Suprapubic skin (tissue), 4 donors: ENCODE measurements around the gene POLR2M. TPM values are rescaled to one million over a fixed set of nuclear protein-coding genes. Genes with fewer than 3 reads are reported as not detected.

Experiments used
- DNase-seq, 2 donors: peaks; one replicate each; pipeline ENCODE4 v3.0.0-alpha.2; 2019; ENCODE audit warnings: low spot score in 2 of 2
- H3K27ac ChIP-seq: fragments of 200-600 bp; sonication (generic); one replicate; pipeline ENCODE4 v1.5.1; 2019
- H3K27me3 ChIP-seq: fragments of 200-600 bp; sonication (generic); one replicate; pipeline ENCODE4 v1.5.1; 2019
- H3K36me3 ChIP-seq: fragments of 200-600 bp; sonication (generic); one replicate; pipeline ENCODE4 v1.5.1; 2019
- H3K4me1 ChIP-seq: fragments of 200-600 bp; sonication (generic); one replicate; pipeline ENCODE4 v1.5.1; 2019
- H3K4me3 ChIP-seq: fragments of 200-600 bp; sonication (generic); one replicate; pipeline ENCODE4 v1.5.1; 2019; ENCODE audit warnings: mild to moderate bottlenecking
- H3K9me3 ChIP-seq: fragments of 200-600 bp; sonication (generic); one replicate; pipeline ENCODE4 v1.5.1; 2019
- EP300 ChIP-seq: sonication (generic); formaldehyde crosslinking; IDR thresholded peaks from one replicate; pipeline ENCODE4 v1.6.1; 2017; ENCODE audit warnings: antibody characterized with exemption
- POLR2A ChIP-seq, 2 donors: fragments of 450-650 bp; IDR thresholded peaks; one replicate each; pipeline ENCODE4 v1.6.1; 2017; ENCODE audit warnings: antibody characterized with exemption in 2 of 2, mild to moderate bottlenecking in 2 of 2, moderate library complexity in 2 of 2
- POLR2AphosphoS5 ChIP-seq, 3 donors: sonication (generic); formaldehyde crosslinking; IDR thresholded peaks; one replicate each; pipeline ENCODE4 v1.6.1; 2017; ENCODE audit warnings: antibody characterized with exemption in 3 of 3
- WGBS: methylation state at CpG from one replicate; pipeline ENCODE4 v1.1.5; 2018; 5-methylcytosine and 5-hydroxymethylcytosine counted together
- total RNA-seq, 4 donors: library from RNA; depleted of rRNA; stranded (reverse); fragments of >200 nt; gene quantifications; one replicate each; pipeline ENCODE4 v1.1.0, GENCODE V29; 2016
- TF ChIP-seq, protein P1 (sequence below), 2 donors: fragments of 200-600 bp in 1 of 2; fragments of 450-650 bp in 1 of 2; sonication (generic) in 1 of 2; IDR thresholded peaks; one replicate each; pipeline ENCODE4 v1.5.1; 2016 to 2019; ENCODE audit warnings: antibody characterized with exemption in 2 of 2, mild to moderate bottlenecking in 1 of 2, moderate library complexity in 1 of 2

The POLR2M gene
- total RNA-seq, 4 donors from 2014 or later, result 61.9 to 329 (median 135) TPM

DNA sequence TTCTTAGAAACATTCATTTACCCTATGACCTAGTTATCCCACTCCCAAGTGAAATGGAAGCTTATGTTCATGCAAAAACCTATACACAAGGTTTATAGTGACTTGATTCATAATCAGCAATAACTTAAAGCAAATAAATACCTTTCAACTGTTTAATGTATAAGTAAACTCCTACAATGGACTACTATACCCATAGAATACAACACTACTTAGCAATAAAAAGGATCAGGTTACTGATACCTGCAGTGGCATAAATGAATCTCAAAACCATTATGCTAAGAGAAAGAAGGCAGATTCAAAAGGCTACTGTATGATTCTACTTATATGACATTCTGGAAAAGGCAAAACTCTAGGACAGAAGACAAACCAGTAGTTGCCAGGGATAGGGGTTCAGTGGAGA, 8.3 kb upstream of the POLR2M start:
- H3K27me3 ChIP-seq, result peaks cover 3% of the 10 kb centered on the region
- H3K9me3 ChIP-seq, result no peaks in the 10 kb centered on the region
- H3K4me3 ChIP-seq, result no peak overlapping the region
- no peak for DNase-seq
- no peak overlapping the region for H3K27ac ChIP-seq
- no peaks in the 10 kb centered on the region for H3K4me1 ChIP-seq
- no peak for TF ChIP-seq EP300
- TF ChIP-seq, protein P1, sequence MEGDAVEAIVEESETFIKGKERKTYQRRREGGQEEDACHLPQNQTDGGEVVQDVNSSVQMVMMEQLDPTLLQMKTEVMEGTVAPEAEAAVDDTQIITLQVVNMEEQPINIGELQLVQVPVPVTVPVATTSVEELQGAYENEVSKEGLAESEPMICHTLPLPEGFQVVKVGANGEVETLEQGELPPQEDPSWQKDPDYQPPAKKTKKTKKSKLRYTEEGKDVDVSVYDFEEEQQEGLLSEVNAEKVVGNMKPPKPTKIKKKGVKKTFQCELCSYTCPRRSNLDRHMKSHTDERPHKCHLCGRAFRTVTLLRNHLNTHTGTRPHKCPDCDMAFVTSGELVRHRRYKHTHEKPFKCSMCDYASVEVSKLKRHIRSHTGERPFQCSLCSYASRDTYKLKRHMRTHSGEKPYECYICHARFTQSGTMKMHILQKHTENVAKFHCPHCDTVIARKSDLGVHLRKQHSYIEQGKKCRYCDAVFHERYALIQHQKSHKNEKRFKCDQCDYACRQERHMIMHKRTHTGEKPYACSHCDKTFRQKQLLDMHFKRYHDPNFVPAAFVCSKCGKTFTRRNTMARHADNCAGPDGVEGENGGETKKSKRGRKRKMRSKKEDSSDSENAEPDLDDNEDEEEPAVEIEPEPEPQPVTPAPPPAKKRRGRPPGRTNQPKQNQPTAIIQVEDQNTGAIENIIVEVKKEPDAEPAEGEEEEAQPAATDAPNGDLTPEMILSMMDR (IDR thresholded peaks at IDR 0.05), result no peak
- TF ChIP-seq POLR2AphosphoS5 (IDR thresholded peaks at IDR 0.05), result no peak
- no peak for TF ChIP-seq POLR2A (IDR thresholded peaks at IDR 0.05)
- no peaks in the 10 kb centered on the region for H3K36me3 ChIP-seq

DNA sequence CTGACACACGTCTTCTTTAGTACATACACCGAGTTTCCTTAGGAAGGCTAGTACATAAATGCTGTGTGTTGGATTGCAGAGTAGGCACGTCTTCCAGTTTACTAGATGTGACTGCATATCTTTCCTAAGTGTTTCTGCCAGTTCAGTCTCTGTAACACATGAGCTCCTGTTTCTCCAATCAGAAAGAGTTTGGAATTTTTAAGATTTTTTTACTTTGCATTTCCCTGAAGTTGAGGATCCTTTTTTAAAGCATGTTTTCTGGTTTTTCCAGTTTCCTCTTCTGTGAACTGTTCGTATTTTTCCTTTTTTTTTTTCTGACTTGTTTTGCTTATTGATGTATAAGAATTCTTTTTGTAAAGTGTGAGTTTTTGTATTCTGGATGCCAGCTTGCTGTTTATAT, 7.5 kb upstream of the POLR2M start:
- no peak for TF ChIP-seq POLR2A (IDR thresholded peaks at IDR 0.05)
- TF ChIP-seq POLR2AphosphoS5 (IDR thresholded peaks at IDR 0.05), result no peak
- TF ChIP-seq EP300, result no peak
- TF ChIP-seq, protein P1 (IDR thresholded peaks at IDR 0.05), result no peak
- Histone ChIP-seq H3K27me3 (peaks cover 3% of the 10 kb centered on the region), H3K36me3 (no peaks in the 10 kb centered on the region), H3K27ac (no peak overlapping the region), H3K9me3 (no peaks in the 10 kb centered on the region), H3K4me1 (no peaks in the 10 kb centered on the region), H3K4me3 (no peak overlapping the region)
- no peak for DNase-seq
- WGBS, result 75% methylated on average over 4 of the region's 4 CpGs

DNA sequence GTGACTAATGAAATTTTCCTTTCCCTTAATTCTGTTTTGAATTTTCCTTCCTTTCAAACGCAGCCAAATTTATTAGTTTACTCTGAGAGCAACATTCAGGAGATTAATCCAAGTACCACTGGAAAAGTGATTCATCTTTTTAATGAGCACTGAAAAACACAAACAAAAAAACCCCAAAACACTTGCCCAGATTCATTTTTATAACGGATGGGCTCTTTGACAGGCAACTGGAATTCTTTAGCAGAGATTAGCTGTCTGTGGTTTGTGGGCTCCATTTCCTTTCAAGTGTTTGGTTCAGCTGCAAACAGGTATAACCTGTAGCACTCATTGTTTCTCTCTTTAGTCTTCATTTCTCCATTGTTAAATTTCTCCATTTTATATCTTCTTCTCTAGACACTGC, 3.1 kb upstream of the POLR2M start:
- 7% methylated on average over 2 of the region's 2 CpGs for WGBS
- no peak for DNase-seq
- no peak overlapping the region for H3K27ac ChIP-seq
- no peaks in the 10 kb centered on the region for H3K9me3 ChIP-seq
- H3K36me3 ChIP-seq, result no peaks in the 10 kb centered on the region
- no peak overlapping the region for H3K4me3 ChIP-seq
- peaks cover 18% of the 10 kb centered on the region for H3K4me1 ChIP-seq
- H3K27me3 ChIP-seq, result no peaks in the 10 kb centered on the region
- no peak for TF ChIP-seq POLR2A (IDR thresholded peaks at IDR 0.05)

DNA sequence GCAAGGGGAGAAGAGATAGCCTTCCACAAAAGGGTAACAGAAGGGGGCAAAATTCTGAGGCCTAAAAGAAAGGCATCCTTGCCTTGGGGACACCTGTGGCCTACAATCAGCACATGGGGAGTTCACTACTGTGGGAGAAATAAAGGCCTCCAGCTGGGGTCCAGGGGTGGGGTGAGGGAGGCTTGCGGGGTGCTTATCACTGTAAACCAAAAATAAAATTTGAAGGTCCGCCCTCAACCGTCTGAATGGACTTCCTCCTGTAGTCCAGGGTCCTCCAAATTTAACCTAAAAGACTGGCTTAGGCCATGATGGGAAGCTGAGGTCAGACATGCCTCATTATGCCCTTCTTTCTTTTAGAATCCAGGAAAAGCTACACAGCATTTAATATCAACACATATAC, 2.1 kb upstream of the POLR2M start:
- Histone ChIP-seq H3K9me3 (no peaks in the 10 kb centered on the region), H3K4me1 (peaks cover 29% of the 10 kb centered on the region), H3K4me3 (no peak overlapping the region), H3K27ac (no peak overlapping the region), H3K36me3 (peaks cover 5% of the 10 kb centered on the region), H3K27me3 (no peaks in the 10 kb centered on the region)
- TF ChIP-seq POLR2A (IDR thresholded peaks at IDR 0.05) (no peak), EP300 (no peak), POLR2AphosphoS5 (IDR thresholded peaks at IDR 0.05) (no peak)
- TF ChIP-seq, protein P1 (IDR thresholded peaks at IDR 0.05), result no peak
- WGBS, result 100% methylated on average over 3 of the region's 3 CpGs
- DNase-seq, result no peak

DNA sequence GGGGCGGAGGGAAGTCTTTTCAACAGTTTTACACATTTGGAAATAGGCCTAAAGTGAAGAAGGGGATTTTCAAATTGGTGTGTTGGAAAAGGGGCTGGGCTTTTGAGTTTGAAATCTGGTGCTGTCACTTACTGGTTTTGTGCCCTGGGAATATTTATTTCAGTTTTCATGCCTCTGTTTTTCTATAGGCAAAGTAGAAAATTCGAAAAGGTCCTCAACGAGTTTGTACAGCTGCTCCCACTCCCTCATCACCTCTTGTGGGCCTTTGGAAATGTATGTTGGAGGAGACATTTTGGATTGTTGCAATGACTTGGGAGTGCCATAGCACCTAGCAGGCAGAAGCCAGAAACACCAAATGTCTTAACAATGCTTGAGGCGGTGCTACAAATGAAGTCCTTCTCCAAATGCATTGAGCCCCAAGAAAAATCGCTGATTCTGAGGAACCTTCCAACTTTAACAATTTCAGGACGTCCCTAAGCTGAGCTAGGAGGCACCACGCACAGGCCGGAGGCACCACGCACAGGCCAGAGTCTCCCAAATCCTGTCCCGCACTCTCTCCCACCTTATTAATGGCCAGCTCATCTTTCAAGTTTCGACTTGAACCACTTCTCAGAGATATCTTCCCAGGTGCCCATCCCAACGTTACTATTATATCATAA, 639 bp upstream of the POLR2M start:
- H3K4me1 ChIP-seq, result peaks cover 38% of the 10 kb centered on the region
- peak overlapping the region; percentile 96 for H3K27ac ChIP-seq
- DNase-seq, result no peak
- peak overlapping the region; percentile 99 for H3K4me3 ChIP-seq
- TF ChIP-seq POLR2A (IDR thresholded peaks at IDR 0.05) (no peak), POLR2AphosphoS5 (IDR thresholded peaks at IDR 0.05) (no peak), EP300 (no peak)
- TF ChIP-seq, protein P1 (IDR thresholded peaks at IDR 0.05), result no peak
- no peaks in the 10 kb centered on the region for H3K9me3 ChIP-seq
- peaks cover 14% of the 10 kb centered on the region for H3K36me3 ChIP-seq
- 72% methylated on average over 12 of the region's 12 CpGs for WGBS
- no peaks in the 10 kb centered on the region for H3K27me3 ChIP-seq

DNA sequence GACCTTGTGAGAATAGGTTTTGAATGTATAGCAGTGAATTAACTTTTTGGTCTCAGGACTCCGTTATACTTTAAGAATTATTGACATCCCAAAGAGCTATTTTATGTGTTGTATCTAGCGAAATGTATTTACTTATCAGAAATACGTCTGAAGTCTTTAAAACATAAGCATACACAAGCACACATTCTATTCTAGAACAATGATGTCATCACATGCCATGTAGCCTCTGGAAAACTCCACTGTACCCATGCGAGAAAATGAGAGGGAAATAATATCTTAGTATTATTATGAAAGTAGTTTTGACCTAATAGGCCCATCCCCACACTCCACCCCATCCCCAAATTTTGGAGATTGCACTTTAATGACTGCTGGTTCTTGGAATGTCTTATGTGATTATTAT, 1.5 kb downstream of the POLR2M start:
- Histone ChIP-seq H3K27me3 (no peaks in the 10 kb centered on the region), H3K4me1 (peaks cover 38% of the 10 kb centered on the region), H3K9me3 (no peaks in the 10 kb centered on the region), H3K36me3 (peaks cover 36% of the 10 kb centered on the region), H3K27ac (peak overlapping the region; percentile 96), H3K4me3 (peak overlapping the region; percentile 99)
- 47% methylated on average over 4 of the region's 4 CpGs for WGBS
- no peak for TF ChIP-seq POLR2AphosphoS5 (IDR thresholded peaks at IDR 0.05)
- DNase-seq, result no peak
